ENCODE measurements around the gene F7.
A peak's percentile ranks its signal among the peaks of the same experiment; 100 is the strongest.
"Not testable (repeated sequence)": the region's sequence is repeated elsewhere in the genome, so short reads cannot be mapped to it uniquely, and the experiment has no call there.

Gene F7

DNA sequence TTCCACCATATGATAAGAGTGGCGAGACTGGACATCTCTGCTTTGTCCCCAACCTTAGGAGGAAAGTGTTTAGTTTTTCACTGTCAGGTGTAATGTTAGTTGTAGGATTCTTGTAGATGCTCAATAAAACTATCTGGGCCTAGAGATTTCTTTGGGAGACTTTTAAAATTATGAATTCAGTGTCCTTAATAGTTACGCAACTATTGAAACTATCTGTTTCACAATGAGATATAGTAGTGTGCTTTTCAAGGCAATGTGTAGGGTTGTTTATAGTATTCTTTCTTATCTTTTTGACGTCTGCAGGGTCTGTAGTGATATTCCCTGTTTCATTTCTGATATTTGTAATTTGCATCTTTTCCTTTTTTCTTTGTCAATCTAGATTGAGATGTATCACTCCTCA, 33.2 kb upstream of the F7 start:
- DNase-seq (ENCODE audit: low read depth, low spot score): no peak

DNA sequence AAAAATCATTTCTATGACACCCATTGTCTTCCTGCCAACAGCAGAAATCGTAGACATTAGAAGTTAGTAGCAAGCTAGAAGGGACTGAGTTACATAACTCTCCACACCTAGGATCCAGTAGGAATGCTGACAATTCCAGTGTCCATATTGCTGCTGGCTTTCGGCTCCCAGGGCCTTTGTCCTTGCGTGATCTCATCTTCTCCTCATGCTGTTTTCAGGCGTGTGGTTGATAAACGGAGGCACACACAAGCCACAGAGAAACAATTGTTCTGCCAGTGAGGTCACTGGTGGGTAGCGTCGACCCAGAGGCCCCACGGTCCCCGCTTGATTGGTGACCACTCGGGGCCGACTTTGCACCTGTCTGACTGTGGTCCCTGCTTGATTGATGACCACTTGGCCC, 31.6 kb upstream of the F7 start:
- no peak for DNase-seq (ENCODE audit: low read depth, low spot score)

DNA sequence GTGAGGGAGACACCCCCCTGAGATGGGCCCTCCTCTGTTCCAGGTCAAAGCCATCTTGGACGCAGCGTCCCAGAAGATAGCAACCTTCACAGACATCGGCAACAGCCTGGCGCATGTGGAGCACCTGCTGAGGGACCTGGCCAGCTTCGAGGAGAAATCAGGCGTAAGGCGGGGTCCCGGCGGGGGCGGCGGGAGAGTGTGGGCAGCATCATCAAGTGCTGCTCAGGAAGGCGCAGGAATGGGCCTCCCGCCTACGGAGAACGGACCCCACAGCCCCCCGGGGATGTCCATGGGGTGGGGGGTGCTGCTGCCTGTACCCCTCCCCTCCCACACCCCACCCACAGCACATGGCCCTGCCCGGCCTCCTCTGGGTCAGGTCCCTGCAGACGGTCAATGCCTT, 31.2 kb upstream of the F7 start:
- no peak for DNase-seq (ENCODE audit: low read depth, low spot score)

DNA sequence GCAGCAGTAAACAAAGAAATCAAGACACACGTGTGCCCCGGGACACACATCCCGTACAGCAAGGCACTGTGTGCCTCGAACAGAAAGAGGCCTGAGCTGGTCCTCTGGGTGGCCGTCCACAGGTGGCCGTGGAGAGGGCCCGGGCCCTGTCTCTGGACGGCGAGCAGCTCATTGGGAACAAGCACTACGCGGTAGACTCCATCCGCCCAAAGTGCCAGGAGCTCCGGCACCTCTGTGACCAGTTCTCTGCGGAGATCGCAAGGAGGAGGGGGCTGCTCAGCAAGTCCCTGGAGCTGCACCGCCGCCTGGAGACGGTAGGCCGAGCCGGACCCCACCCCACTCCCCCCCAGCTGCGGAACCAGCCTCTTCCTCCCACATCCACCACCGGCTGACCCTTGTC, 30.7 kb upstream of the F7 start:
- no peak for DNase-seq (ENCODE audit: low read depth, low spot score)

DNA sequence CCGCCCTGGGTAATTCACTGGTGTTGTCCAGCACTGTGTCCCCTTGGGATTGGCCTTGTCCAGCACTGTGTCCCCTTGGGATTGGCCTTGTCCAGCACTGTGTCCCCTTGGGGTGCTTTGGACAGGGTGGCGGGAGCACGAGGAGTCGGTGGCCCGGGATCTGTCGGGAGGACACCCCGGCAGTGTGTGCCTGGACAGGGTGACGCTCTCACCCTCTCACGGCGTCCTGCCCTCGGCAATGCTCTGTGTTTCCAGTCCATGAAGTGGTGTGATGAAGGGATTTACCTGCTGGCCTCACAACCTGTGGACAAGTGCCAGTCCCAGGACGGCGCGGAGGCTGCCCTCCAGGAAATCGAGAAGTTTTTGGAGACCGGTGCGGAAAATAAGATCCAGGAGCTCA, 29.9 kb upstream of the F7 start:
- no peak for DNase-seq (ENCODE audit: low read depth, low spot score)

DNA sequence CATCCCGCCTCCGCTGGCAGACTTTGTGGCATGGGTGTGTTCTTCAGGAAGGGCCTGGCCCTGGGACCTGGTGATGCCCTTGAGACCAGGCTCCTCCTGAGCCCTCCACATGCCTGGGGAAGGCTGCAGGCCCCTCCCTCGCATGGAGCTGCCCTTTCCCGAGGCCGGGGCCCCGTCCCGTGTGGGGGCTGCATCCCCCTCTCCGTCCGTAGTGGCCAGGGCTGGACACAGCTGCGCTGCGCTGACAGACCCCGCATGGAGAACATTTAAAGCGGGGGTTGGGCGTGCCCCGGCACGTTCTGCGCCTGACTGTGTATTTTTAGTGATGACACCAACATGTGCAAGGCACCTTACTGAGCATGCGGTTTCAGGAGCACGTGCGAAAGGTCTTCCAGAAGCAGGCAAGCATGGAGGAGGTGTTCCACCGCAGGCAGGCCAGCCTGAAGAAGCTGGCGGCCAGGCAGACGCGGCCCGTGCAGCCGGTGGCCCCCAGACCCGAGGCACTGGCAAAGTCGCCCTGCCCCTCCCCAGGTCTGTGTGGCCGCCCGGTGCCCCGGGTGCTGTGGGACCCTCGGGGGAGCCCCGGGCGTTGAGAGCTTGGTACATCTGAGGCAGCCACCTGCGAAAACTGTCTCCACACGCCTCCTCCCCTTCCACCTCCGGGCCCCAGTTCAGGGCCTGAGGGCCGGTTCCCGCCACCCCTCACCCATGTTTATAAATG, 28.8 kb upstream of the F7 start:
- no peak for DNase-seq (ENCODE audit: low read depth, low spot score)

DNA sequence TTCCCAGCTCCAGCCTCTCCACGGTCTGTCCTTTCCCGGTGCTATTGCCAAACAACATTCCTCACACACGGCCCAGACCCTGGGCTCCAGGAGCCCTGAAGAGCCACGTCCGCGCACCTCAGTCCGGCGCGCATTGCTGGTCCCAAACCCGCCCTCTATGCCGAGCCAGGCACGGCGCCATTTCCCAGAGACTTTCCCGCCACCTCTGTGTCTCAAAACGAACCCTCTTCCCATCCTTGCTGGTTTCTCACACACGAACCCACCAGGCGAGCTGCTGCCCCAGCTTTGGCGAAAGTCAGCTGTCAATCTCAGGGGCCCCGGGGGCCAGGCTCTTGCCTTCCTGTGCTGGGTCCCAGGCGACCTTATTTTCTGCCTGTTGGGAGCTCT, 28.0 kb upstream of the F7 start:
- no peak for DNase-seq (ENCODE audit: low read depth, low spot score)

DNA sequence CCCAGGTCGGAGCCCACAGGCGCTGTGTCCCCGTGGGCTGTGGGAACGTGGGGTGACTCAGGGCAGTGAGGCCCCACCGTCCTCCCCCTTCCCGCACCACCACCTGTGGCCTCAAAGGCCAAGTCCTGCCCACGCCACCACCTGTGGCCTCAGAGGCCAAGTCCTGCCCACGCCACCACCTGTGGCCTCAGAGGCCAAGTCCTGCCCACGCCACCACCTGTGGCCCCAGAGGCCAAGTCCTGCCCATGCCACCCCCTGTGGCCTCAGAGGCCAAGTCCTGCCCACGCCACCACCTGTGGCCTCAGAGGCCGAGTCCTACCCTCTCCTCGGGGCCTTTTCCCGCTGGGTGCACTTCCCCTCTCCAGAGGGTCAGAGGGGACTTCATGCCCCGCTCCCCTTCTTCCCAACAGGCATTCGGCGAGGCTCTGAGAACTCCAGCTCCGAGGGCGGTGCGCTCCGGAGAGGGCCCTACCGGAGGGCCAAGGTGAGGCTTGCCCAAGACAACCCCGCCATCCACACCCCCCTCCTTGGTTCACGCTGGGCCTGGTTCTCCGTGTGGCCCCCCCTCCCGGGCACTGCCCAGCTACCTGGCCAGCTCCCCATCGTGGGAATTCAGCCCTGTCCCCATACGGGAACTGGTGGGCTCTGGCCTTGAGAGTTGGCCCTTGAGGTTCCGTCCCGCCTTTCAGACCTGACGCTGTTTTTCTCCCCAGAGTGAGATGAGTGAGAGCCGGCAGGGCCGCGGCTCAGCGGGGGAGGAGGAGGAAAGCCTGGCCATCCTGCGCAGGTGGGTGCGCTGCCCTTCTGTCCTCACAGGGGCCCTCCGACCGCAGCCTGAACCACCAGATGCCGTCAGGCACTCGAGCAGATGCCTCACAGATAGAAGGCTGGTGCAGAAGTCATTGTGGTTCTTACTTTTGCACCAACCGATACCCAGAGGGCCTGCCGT, 27.4 kb upstream of the F7 start:
- DNase-seq (ENCODE audit: low read depth, low spot score): no peak

DNA sequence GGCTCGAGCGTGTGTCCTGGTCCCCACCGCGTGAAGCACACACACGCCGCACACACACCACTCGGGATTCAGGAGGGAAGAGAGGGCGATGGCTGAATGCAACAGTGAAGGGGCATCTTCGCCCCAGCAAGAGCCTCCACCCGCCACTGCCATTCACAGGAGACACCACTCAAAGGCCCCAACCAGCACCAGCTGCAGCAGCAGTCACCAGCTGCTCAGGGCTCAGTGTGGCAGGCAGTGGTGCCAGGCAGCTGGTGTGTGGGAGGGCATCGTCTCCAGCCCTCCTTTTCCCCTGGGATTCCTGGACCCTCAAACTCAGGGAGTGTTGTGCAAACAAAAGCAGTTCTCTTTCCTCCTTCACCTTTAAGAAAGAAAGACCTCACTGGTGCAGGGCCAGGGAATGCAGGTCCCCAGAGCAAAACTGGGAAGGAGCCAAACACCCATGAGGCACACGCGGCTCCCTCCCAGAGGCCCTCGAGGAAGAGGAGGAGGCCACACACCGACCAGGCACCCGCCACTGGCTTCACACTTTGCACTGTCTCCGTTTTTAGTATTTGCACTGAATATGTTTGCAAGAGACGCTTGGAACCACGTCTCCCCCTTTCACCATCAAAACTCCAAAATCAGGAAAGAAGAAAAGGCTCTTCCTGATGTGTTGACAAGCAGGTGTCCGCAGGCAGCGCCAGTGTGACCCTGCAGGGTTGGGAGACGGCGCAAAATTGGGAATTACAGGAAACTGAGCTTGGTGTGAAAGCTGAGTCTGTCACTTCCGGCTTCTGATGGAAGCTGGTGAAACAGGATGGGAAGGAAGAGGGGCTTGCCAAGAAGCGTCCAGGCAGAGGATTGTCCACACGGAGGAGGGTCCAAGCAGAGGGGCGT, 26.4 kb upstream of the F7 start:
- DNase-seq (ENCODE audit: low read depth, low spot score): no peak

DNA sequence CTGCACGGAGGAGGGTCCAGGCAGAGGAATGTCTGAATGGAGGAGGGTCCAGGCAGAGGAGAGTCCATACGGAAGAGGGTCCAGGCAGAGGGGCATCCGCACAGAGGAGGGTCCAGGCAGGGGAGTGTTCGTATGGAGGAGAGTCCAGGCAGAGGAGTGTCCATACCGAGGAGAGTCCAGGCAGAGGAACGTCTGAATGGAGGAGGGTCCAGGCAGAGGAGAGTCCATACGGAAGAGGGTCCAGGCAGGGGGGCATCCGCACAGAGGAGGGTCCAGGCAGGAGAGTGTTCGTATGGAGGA, 25.9 kb upstream of the F7 start:
- DNase-seq (ENCODE audit: low read depth, low spot score): not testable (repeated sequence)

DNA sequence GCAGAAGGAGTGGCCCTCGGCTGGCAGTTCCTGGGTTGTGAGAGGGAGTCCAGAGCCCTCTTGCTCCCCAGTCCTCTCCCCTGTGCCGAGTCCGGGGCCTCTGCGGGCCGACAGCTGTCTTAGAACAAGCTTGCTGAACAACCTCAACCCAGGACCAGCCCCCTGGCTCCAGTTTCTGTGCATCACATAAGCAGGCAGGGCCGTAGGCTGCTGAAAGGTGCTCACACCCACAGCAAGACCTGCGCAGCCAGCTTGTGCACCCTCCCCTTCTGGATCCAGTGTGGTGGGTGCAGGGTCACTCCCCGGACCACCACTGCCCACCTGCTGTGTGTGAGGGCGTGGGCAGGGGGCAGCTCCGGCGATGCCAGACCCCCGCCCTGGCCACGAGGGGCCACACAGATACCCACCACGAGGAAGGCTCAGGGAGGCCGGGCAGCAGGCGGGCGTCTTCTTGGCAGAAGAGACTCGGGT, 25.2 kb upstream of the F7 start:
- DNase-seq (ENCODE audit: low read depth, low spot score): no peak

DNA sequence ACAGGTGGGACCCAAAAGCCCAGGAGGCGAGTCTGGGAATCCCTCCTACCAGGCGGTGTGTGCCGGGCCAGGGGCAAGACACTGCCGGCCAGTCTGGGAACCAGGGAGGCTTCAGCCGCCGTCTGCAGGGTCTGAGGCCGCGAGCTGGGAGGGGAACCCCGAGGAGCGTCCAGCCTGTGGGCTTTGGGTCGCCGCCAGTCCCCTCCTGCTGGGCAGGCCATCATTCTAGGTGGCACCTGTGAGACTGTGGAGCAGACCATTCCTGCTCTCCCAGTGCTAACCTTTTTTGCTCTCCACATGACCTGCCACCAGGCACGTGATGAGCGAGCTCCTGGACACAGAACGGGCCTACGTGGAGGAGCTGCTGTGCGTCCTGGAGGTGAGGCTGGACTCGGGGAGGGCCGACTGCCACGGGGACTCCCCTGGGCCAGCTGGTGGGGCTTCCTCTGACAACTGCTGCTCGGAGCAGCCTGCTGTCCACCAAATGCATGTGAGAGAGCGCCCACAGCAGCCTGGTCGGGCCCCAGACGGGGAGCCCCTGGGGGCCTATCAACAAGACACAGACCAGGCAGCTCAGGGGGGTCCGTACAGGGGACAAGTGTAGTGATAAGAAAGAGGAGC, 24.6 kb upstream of the F7 start:
- no peak for DNase-seq (ENCODE audit: low read depth, low spot score)

DNA sequence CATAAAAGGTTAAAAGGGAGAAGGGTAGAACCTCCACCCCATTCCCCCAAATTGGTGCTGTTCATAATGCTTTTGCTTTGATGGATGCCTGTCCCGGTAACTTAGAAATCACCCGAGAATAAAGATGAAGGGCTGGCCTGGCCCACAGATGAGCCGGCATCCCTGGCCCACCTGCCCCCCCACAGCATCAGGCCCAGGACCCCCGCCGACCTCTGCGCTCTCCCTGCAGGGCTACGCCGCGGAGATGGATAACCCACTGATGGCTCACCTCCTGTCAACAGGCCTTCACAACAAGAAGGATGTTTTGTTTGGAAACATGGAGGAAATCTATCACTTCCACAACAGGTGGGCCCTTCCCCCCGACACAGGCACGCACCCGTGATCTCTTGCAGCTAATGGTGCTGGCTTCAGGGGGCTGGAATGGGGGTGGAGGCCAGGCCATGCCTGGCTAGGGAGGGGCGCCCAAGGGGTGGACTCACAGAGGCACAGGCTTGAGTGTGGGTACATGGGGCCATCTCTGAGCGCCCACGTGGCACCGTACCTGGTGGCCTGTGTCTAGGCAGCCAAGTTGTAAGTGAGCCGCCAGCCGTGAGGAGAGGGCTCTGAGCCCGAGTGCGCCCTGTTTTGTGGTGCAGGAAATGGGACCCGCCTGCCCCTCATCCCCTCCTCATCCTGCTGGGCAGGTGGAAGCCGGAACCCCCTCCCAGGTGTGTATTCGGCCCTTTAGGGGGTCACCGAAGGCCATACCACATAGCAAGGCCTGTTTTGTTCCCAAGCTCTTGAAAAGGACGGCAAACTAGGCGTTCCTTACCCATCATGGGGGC, 23.2 kb upstream of the F7 start:
- DNase-seq (ENCODE audit: low read depth, low spot score): no peak

DNA sequence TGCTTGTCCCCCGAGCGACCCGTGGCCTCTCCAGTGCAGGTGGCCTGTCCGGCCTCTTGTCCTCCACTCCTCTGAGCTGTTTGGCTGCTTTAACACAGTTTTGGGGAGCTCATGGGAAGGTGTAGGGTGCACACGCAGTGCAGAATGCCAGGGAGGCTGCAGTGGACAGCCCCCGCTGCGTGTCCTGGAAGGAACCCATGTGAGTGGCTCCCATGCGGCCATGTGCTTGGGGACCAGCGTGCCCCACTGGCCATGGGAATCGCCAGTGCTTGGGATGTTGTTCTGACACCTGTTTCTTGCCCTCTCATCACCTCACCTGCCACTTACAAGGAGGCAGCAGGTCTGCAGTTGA, 22.6 kb upstream of the F7 start:
- no peak for DNase-seq (ENCODE audit: low read depth, low spot score)

DNA sequence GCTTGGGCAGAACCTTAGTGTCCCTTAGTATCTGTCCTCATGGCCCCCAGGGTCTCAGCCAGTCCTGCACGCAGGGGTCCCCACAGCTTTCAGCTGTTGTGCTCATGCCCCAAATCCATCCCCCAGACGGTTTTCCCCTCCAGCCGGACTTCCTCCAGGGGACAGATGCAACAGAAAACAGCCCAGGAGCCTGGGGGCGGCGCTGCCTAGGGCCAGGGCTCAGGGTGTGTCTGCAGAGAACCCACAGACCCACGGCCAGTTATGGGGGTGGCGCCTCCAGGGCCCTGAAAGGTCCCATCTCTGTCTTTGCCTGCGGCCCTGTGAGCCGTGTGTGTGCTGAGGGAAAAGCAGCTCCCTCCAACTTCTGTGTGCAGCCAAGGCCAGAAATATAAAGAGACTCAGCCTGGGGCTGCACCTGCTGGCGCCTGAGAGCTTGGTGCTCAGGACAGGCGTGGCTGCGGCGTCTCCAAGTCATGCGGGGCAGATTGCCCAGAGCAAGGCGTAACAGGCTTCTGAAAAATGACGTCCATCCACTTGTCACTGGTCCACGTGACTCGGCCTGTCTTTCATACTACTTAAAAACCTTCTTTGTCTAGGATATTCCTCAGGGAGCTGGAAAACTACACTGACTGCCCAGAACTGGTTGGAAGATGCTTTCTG, 22.1 kb upstream of the F7 start:
- peak; percentile 48 for DNase-seq (ENCODE audit: low read depth, low spot score)

DNA sequence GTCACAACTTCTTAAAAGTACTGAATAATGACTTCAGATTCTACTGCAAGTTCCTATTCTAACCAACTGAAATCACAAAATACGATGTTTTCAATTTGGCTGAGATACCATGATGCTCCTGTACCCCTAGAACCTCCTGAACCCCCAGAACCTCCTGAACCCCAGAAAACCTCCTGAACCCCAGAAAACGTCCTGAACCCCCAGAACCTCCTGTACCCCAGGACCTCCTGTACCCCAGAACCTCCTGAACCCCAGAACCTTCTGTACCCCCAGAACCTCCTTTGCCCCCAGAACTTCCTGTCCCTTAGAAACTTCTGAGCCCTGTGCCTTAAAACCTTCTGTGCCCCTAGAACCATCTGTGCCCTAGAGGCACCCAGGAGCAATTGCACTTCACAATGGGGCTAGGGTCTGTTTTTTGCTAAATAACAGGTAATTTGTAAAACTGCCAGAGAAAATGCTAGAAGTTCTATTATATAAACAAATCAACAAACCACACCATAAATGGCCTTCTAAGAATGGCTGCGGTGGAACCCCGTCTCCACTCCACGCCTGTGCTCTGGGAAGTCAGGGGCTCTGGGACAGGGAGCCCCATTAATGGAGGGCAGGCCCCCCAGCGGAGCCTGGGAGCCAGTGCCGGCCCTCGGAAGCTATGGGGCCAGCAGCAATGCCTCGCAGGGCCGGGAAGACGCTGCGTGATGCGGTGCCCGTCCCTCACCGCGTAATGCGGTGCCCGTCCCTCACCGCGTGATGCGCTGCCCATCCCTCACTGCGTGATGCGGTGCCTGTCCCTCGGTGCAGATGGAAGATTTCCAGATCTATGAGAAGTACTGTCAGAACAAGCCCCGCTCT, 21.3 kb upstream of the F7 start:
- no peak for DNase-seq (ENCODE audit: low read depth, low spot score)

DNA sequence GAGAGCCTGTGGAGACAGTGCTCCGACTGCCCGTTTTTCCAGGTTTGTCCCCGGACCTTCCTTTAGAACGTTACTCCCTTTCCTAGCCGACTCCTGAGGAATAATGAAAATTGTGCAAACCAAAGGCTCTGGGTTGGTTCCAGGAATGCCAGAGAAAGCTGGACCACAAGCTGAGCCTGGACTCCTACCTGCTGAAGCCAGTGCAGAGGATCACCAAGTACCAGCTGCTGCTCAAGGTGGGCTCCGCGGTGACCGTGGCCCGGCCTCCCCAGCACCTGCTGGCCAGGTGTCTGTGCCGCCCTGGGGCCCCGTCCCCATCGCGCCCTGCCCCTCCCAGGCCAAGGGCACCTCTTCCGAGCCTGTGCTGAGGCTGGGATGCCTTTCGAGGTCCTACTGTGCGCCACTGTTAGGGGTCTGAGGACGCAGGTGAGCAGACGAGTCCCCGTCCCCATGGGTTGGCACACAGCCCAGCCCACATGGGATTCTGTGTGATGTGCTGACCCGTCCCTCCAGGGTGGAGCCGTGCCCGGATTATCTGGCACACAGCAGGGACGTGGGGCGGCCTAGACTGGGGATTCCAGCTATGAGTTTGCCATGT, 20.5 kb upstream of the F7 start:
- DNase-seq (ENCODE audit: low read depth, low spot score): no peak

DNA sequence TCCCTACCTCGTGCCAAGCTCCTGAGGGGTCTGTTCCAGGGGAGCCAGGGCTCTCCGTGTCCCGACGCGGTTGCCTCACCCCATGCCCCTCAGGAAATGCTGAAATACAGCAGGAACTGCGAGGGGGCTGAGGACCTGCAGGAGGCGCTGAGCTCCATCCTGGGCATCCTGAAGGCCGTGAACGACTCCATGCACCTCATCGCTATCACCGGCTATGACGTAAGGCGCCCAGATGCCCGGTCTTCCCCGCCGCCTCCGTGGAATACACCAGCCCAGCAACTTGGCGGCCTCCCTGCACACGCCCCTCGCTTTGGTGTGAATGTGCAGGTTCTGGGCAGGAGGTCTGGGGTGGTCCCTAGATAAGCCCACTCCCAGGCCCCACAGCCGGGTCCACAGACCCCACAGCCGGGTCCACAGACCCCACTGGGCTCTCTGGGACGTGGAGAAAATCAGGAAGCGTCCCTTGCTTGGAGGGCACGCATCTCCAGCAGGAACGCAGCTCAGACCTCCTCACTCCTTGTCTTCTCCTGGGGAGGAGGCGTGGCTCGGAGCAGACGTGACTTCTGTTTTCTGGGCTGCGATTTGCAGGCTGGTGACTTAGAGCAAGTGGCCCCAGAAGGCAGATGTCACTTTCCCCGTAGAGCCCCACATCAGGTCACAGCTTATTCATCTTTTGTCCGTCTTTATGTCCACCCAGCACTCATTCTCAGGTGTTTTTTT, 19.4 kb upstream of the F7 start:
- DNase-seq (ENCODE audit: low read depth, low spot score): no peak

Data from astrocyte of the hippocampus (primary cell).